ENCODE measurements around the gene HYAL3. TPM values are rescaled to one million over a fixed set of nuclear protein-coding genes. Genes with fewer than 3 reads are reported as not detected.

HYAL3 gene
- total and polyA plus RNA-seq, 2 of the 13 experiments (the other 11 are each of a cell fraction or from before 2014, with no cell fraction given) = 5.5 to 10.4 TPM

DNA sequence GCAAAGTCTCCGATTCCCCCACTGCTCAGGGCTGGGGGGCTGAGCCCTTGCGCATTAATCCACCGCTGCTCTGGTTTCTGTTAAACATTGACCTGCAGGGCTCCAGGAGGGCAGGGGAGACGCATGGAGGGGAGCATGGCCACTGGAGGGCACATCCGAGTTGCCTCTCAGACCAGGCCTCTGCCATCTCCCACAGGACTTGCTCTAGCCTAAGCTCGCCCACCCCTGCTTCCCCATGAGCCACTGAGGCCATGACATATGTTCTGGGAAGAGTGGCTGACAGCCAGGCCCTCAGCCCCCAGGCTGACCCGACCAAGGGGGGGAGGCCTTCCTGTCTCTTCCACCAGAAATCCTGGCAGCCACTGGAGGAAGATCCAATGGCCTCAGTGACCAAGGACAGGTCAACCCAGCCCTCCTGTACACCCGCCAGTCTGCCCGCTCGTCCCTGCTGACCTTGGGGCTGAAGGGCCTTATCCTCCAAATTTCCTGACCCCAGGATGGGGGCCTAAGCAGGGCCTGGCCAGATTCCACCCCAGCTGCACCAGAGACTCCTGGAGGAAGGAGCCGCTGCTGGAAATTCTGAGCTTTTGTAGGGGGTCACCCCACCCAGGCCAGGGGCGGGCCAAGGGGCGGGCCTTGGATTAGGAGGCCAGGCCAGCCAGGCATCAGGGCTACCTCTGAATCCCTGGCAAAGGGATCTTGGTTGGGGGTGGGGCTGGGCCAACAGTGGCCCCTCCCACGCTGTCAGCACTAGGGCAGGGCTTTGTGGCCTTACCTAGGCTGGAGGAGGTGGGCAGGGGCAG, 4.0 kb upstream of the HYAL3 start, which contains the start of gene HYAL1 (continued):
- TF ChIP-seq, protein P1, sequence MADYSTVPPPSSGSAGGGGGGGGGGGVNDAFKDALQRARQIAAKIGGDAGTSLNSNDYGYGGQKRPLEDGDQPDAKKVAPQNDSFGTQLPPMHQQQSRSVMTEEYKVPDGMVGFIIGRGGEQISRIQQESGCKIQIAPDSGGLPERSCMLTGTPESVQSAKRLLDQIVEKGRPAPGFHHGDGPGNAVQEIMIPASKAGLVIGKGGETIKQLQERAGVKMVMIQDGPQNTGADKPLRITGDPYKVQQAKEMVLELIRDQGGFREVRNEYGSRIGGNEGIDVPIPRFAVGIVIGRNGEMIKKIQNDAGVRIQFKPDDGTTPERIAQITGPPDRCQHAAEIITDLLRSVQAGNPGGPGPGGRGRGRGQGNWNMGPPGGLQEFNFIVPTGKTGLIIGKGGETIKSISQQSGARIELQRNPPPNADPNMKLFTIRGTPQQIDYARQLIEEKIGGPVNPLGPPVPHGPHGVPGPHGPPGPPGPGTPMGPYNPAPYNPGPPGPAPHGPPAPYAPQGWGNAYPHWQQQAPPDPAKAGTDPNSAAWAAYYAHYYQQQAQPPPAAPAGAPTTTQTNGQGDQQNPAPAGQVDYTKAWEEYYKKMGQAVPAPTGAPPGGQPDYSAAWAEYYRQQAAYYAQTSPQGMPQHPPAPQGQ (CRISPR knock-in tag; IDR thresholded peaks at IDR 0.05; ENCODE audit: borderline replicate concordance) = no peak
- TF ChIP-seq MEIS1 (CRISPR knock-in tag; IDR thresholded peaks at IDR 0.05; ENCODE audit: borderline replicate concordance) (no peak; the same call in 1 of the 2 replicates), ZNF577 (CRISPR knock-in tag; IDR thresholded peaks at IDR 0.05; ENCODE audit: borderline replicate concordance, low read depth) (no peak), SMARCC2 (IDR thresholded peaks at IDR 0.05) (no peak), ARID2 (CRISPR knock-in tag; IDR thresholded peaks at IDR 0.05; ENCODE audit: borderline replicate concordance) (no peak), ATF1 (CRISPR knock-in tag; IDR thresholded peaks at IDR 0.05) (no peak), HNRNPK (IDR thresholded peaks at IDR 0.05; ENCODE audit: low read depth, low read length, poor library complexity, severe bottlenecking) (no peak), ZNF207 (IDR thresholded peaks at IDR 0.05; ENCODE audit: borderline replicate concordance) (no peak), ZNF740 (CRISPR knock-in tag; IDR thresholded peaks at IDR 0.05) (0 out of 2 replicates have a peak, but pooled peaks have one; percentile 29), PHF8 (CRISPR knock-in tag; IDR thresholded peaks at IDR 0.05) (peak; percentile 82), SPEN (CRISPR knock-in tag; IDR thresholded peaks at IDR 0.05; ENCODE audit: low read depth) (no peak; the same call in none of the 2 replicates), AGO2 (optimal IDR thresholded peaks at IDR 0.05; ENCODE audit: low read depth, low read length) (peak; percentile 82), SATB2 (CRISPR knock-in tag; IDR thresholded peaks at IDR 0.05) (no peak), EED (CRISPR knock-in tag; IDR thresholded peaks at IDR 0.05) (0 out of 2 replicates have a peak, but pooled peaks have one; percentile 57), ZNF720 (CRISPR knock-in tag; IDR thresholded peaks at IDR 0.05) (no peak), YEATS2 (CRISPR knock-in tag; IDR thresholded peaks at IDR 0.05; ENCODE audit: borderline replicate concordance) (peak; percentile 71; the same call in 1 of the 2 replicates), PHB2 (IDR thresholded peaks at IDR 0.05; ENCODE audit: partially characterized antibody) (no peak)
- TF ChIP-seq, protein P2, sequence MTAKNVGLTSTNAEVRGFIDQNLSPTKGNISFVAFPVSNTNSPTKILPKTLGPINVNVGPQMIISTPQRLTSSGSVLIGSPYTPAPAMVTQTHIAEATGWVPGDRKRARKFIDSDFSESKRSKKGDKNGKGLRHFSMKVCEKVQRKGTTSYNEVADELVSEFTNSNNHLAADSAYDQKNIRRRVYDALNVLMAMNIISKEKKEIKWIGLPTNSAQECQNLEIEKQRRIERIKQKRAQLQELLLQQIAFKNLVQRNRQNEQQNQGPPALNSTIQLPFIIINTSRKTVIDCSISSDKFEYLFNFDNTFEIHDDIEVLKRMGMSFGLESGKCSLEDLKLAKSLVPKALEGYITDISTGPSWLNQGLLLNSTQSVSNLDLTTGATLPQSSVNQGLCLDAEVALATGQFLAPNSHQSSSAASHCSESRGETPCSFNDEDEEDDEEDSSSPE (CRISPR knock-in tag; IDR thresholded peaks at IDR 0.05) = peak; percentile 27; the same call in 1 of the 2 replicates
- TF ChIP-seq, protein P3, sequence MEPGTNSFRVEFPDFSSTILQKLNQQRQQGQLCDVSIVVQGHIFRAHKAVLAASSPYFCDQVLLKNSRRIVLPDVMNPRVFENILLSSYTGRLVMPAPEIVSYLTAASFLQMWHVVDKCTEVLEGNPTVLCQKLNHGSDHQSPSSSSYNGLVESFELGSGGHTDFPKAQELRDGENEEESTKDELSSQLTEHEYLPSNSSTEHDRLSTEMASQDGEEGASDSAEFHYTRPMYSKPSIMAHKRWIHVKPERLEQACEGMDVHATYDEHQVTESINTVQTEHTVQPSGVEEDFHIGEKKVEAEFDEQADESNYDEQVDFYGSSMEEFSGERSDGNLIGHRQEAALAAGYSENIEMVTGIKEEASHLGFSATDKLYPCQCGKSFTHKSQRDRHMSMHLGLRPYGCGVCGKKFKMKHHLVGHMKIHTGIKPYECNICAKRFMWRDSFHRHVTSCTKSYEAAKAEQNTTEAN (CRISPR knock-in tag; conservative IDR thresholded peaks at IDR 0.05) = no peak
- TF ChIP-seq, protein P4, sequence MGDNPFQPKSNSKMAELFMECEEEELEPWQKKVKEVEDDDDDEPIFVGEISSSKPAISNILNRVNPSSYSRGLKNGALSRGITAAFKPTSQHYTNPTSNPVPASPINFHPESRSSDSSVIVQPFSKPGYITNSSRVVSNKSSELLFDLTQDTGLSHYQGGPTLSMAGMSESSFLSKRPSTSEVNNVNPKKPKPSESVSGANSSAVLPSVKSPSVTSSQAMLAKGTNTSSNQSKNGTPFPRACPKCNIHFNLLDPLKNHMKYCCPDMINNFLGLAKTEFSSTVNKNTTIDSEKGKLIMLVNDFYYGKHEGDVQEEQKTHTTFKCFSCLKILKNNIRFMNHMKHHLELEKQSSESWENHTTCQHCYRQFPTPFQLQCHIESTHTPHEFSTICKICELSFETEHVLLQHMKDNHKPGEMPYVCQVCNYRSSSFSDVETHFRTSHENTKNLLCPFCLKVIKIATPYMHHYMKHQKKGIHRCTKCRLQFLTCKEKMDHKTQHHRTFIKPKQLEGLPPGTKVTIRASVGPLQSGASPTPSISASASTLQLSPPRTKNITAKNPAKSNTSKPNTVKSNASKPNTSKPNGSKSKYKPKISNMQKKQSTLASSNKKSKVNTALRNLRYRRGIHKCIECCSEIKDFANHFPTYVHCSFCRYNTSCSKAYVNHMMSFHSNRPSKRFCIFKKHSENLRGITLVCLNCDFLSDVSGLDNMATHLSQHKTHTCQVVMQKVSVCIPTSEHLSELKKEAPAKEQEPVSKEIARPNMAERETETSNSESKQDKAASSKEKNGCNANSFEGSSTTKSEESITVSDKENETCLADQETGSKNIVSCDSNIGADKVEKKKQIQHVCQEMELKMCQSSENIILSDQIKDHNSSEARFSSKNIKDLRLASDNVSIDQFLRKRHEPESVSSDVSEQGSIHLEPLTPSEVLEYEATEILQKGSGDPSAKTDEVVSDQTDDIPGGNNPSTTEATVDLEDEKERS (CRISPR knock-in tag; IDR thresholded peaks at IDR 0.05) = peak; percentile 66; the same call in 1 of the 2 replicates
